Hepatic stellate cell (primary cell): ENCODE results near the gene CAMTA2.

ENCODE experiments used
- DNase-seq: peaks from one replicate; pipeline ENCODE4 v3.0.0; 2011; ENCODE audit warnings: low spot score

Gene CAMTA2

DNA sequence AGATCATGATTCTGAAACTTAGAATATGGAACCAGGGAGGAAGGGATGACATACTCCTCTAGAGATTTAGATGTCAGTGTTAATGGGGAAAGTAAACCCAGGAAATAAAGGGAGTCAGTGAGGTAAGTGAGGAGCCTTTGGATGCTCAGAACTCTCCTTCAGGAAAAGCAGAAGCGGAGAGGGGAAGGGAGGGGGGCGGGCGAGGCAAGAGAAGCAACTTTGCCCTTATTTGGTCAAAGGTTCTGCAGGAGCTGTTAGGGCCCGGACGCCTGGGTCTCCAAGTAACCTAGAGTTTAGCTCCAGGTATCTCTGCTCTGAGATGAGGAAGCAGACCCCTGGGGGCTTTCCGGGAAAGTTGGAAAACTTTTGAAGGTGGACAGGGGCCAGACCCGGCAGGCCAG is 40.5 kb downstream of the CAMTA2 start:
- DNase-seq, result no peak

DNA sequence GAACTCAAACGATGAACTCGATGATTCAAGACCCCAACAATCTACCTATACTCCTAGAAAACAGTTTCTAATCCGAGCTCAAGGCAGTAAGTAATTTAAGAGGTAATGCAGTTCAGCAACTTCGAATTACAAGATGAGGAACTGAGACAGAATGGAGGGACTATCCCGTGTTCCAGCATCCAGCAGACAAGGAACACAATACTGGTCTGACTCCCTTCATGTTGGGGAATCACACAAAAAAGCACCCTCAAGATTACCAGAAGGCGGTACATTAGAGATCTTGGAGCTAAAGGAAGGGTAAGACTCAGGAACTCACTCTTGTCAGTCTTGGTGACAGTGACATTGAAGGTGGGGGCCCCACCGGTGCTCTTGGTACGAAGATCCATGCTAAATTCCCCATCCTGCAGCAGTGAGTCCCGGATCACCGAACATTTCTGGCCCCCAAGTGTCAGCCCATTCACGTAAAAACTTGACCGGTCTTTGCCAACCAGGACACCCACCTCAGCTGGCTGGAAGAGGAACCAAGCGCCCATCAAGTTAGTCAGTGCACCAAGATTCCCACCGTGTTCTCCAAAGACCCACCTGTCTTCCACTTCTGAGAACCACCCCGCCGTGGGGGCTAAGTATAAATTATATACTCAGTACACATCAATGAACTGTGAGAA is 41.0 kb downstream of the CAMTA2 start:
- no peak for DNase-seq

DNA sequence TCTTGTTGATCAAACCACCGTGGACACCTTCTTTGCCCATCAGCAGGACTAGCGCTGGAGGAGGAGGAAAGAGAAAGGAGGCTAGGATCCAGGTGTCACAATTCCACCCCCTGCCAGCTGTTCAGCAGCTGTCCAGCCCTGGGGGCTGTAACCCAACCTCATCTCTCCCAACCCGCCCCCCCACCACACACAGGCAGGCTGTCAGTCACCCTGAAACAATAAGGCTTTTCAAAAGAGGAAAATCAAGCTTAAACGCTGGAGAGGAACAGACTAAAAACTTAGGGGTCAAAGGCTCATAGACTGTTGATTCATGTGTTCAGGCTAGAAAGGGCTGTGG is 41.6 kb downstream of the CAMTA2 start:
- DNase-seq, result no peak

DNA sequence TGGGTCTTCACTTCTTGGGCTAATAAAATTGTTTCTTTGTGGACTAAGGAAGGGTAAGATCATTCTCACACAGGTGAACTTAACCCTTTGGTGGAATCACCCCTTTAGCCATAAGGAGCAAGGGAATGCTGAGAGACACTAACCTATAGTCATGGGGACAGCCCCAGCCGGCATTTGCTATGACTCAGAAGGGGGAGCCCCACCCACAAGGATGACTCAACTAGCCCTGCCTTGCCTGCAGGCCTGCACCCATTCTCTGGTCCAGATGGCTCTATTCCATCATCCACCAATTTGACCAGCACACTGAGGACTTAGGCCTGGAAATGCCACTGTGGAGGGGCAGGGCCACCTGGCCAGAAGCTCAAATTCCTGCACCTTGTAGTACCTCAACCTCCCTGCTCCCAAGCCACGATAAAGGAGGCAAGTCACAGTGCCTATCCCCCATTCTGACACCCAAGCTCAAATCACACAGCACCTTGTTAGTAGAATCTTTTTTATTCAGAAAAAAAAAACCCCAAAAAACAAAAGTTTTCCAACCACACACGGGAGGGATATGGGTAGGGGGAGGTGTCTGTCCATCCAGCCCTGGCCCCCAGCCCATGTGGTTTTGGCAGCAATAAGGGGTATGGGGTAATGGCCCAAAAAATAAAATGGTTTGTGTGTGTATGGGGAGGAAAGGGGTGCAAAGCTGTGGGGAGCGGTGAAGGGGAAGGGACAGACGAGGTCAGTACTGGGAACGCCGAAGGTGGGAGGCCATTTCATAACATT is 42.1 kb downstream of the CAMTA2 start:
- peak; percentile 97 for DNase-seq

DNA sequence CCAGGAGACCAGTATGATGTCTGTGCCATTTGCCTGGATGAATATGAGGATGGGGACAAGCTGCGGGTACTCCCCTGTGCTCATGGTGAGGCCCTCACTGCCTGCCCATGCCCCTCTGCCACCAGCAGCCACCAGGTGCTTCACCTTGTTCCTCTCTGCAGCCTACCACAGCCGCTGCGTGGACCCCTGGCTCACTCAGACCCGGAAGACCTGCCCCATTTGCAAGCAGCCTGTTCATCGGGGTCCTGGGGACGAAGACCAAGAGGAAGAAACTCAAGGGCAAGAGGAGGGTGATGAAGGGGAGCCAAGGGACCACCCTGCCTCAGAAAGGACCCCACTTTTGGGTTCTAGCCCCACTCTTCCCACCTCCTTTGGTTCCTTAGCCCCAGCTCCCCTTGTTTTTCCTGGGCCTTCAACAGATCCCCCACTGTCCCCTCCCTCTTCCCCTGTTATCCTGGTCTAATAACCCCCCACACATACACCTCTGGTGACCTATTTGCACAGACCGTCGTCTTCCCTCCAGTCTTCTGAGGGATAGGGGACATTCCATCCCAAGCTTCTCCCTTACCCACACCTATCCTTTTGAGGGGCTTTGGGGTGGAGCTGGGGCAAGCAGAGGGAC is 42.8 kb downstream of the CAMTA2 start:
- DNase-seq, result no peak

DNA sequence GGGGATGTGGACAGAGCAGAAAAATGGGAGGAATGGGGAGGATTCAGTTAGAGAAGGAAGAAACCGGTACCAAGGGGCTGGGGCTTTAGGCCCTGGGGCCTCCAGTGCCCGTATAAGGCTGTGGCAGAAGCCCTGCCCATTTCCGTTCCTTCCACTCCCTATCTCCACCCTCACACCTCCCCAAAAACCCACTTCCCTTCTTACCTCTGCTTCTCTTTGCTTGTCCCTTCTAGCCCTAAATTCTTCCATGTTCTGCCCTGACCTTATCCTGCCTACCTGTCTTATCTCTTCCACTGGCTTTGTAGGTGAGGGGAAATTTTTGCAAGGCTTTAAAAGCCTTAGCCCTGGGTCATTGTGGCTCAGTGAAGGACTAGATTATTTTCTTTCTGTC is 43.3 kb downstream of the CAMTA2 start:
- DNase-seq, result no peak

DNA sequence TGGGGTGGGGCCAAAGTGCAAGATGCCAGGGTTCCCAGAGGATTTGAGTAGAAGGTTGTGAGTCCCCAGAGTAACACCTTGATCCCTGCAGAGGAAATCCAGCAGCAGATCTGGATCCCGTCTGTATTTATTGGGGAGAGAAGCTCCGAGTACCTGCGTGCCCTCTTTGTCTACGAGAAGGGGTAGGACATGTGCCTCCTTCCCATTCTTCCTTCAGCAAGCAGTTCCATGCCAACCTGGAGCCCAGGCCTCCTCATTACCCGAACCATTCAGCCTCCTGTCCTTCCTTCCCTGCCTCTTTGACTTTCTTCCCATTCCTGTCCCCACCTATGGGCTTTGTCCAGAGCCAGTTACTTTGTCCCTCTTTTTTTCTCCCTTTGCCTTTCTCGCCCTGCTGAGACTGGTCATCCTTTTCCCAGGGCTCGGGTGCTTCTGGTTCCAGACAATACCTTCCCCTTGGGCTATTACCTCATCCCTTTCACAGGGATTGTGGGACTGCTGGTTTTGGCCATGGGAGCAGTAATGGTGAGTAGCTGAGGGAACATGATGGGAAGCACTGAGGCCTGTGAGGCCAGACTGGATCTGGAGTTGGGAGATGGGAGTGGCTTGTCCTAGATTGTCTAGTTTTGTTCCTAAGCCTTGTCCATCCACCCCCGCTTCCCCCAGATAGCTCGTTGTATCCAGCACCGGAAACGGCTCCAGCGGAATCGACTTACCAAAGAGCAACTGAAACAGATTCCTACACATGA is 44.5 kb downstream of the CAMTA2 start:
- no peak for DNase-seq

DNA sequence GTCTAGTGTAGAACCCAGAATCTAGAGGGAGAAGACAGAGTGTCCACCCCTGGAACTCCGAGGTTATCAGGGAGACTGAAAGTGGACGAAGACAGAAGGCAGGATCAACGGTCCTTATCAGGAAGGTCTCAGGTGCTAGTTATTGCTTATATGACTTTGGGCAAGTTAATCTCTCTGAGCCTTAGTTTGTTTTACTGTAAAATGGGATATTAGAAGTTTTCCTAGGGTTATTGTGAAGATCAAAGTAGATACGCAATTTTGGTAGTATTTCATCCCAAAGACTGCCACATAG is 46.2 kb downstream of the CAMTA2 start:
- no peak for DNase-seq

DNA sequence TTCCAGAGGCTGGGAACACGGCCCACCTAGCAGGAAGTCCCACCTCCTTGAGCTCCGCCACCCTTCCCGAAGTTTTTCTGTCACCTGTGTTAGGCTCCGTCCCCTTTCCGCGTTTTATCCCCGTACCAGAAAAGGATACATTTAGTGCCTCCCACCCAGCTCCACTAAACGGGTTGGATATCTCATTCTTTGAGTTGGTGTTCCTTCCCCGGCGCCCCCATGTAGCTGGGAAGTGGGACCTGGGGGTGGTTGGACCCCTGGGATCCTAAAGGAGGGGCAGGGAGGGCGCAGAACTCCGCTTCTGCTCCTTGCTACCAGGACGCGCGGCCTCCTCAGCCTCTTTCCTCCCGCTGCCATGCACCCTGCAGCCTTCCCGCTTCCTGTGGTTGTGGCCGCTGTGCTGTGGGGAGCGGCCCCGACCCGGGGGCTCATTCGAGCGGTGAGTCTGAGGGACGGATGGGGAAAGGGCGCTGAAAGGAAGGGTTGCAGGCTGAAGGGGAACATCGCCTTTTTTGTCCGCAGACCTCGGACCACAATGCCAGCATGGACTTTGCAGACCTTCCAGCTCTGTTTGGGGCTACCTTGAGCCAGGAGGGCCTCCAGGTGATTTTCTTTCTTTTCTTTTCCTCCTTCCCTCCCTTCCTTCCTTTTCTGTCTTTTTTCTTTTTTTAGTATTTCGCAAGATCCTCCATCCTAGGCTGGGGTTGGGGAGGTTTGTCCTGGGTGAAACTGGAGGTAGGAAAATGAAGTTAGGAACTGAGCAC is 46.7 kb downstream of the CAMTA2 start:
- peak; percentile 90 for DNase-seq

DNA sequence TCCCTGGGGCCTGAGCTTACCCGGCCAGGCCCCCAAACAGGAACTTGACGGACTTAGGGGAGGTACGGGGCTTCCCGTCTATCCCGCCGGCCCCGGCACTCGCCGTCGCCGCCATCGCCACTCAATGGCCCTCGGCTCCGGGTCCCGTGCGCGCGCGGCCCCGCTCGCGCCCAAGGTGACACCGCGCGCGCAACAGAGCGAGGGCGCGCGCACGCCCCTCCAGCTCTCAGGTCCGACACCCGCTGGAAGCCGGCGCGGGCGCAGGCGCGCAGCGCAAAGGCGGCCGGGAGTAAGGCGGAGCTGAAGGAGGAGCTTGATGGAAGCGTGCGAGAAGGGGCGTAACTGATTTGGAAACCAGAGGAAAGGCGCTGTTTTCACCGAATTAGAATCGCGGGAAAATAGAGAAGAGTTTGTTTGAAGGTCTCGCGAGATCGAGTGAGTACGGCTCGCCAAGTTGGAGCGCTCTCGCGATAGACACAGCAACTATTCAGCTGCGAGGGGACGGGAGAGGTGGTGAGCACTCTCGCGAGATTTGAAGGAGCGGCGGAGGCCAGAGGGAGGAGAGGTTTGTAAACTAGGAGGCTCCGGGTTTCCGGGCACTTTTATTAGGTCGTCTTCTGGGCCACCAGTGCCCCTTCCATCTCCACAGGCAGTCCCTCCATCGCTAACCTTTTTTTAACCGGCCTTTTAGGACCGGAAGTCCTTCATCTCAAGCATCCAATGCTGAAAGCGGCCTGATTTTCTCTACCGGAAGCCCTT is 47.5 kb downstream of the CAMTA2 start, which contains the start of the genes RNF167 and SLC25A11:
RNF167 (plus strand) TSS at position 473 of the 759 bp plus-strand sequence. CDS start 642 bp downstream, outside the sequence.
SLC25A11 (minus strand) TSS at position 251 of the 759 bp plus-strand sequence; CDS start at position 115, 136 bp downstream.
- peak; percentile 98 for DNase-seq

DNA sequence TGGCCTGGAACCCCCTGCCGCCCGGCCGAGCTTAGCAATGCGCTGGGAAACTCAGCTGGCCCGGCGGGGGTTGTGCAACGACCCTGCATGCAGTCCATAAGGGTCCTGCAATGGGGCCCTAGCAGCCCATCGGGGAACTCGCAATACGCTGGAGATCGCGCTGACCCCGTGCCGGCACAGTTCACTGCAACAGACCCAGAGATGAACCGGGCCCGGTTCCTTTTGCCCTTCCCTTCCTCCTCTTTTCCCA is 48.0 kb downstream of the CAMTA2 start:
- no peak for DNase-seq

DNA sequence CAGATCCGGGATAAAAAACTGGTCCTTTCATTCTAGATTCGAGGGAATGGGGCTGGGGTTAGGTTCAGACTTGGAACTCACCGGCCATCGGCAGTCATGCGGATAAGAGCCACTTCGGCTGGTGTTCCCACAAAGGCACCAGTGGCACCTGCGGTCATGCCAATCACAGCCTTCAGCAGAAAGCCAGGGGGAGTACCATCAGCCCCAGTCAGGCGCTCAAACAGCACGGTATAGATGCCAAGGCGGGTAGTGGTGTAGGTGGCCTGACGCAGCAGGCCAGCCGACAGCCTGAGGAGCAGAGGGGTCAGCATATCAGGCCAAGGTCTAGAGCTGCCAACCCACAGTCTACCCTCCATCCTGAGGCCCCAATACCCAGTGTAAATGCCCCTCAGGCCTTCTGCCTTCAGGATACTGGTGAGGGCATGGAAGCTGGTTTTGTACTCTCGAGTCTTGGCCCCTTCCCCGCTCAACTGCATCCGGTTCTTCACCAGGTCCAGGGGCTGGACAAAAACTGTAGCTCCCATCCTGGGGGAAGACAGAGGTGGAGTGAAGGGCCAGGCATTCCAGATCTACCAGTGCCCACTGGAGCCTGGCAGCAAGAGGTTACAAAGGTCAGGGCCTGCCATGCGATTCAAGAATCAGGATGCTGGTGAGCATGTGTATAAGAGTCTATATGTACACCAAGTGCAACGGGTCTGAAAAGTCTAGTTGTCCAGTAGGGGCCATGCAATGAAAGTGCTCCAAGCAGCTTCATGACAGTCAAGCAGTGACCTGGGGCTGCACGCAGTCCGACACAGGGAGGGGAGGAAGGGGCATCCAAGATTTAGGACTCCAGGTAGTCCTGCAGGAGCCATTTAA is 48.6 kb downstream of the CAMTA2 start:
- DNase-seq, result no peak

DNA sequence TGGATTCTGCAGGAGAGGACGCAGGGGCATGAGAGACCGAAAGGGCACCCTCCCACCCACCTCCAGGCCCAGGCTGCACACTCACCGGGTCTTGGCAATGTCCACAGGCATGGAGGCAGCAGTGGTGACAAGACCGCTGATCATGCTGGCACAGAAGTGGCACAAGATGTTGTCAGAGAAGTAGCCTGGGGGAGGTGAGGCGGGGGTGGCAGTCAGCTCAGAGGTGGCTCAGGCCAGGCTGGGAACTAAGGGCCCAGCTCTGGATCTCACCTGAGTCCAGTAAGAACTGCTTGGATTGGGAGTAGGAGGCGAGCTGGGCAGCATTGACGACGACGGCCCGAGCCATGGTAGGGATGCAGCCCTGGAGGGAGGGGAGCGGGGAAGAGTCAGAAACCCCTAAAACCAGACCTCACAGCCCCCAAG is 49.4 kb downstream of the CAMTA2 start:
- no peak for DNase-seq

DNA sequence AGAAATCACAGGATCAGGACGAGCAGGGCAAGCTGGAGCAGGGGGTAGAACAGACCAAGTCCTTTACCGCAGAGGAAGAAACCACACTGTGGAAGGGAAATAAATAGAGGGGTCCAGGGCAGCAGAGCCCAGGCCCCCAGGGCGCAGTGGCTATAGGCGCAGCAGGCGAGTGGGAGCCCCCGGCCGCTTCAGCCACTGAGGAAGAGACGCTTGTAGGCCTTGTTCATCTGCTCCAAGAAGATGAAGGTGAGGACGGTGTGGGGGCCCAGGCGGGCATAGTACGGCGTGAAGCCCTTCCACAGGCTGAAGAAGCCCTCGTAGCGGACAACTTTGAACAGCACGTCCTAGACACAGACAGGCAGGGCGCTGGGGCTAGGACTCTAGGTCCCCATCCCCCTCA is 49.9 kb downstream of the CAMTA2 start:
- DNase-seq, result no peak

DNA sequence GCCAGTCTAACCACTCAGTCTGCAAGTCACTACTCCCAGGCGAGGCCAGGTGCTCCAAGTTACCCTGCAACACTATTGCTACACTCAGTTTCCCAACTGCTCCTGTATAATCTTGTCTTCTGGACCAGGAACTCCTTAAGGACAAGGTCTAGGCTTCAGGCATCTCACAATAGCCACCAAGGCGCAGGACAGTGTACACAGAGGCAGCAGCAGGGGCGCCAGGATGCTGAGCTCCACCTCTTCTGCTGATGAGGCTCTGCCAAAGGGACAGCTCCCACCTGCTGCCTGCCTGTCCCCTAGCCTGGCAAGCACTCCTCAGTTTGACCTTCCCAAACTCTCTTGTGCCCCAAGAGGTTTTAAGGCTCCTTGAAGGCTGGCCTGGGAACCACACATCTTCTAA is 51.0 kb downstream of the CAMTA2 start:
- DNase-seq, result no peak

DNA sequence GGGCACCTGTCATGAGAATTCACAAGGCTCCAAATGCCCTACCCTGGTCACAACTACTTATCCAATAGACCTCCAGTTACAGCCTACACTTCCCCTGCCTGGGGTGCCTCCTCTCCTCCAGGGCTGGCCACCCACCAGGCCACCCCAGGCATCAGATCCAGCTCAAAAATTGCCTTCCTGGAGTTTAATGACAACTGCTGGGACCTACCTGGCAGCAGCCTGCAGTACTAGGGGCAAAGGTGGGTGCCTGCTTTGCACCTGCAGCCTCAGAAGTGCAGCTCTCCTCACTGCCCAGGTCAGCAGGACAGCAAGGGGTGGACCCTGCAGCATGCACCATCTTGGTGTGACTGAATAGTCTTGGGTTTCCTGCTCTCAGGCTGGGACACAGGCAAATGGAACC is 51.8 kb downstream of the CAMTA2 start:
- DNase-seq, result no peak

DNA sequence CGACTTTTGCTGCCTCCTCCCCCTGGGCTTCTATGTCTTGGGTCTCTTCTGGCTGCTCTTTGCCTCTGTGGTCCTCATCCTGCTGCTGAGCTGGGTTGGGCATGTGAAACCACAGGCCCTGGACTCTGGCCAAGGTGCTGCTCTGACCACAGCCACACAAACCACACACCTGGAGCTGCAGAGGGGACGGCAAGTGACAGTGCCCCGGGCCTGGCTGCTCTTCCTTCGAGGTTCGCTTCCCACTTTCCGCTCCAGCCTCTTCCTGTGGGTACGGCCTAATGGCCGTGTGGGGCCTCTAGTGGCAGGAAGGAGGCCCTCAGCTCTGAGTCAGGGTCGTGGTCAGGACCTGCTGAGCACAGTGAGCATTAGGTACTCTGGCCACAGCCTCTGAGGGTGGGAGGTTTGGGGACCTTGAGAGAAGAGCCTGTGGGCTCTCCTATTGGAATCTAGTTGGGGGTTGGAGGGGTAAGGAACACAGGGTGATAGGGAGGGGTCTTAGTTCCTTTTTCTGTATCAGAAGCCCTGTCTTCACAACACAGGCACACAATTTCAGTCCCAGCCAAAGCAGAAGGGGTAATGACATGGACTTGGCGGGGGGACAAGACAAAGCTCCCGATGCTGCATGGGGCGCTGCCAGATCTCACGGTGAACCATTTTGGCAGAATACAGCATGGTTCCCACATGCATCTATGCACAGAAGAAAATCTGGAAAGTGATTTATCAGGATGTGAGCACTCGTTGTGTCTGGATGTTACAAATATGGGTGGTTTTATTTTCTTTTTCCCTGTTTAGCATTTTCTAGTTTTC is 53.1 kb downstream of the CAMTA2 start:
- peak; percentile 70 for DNase-seq

DNA sequence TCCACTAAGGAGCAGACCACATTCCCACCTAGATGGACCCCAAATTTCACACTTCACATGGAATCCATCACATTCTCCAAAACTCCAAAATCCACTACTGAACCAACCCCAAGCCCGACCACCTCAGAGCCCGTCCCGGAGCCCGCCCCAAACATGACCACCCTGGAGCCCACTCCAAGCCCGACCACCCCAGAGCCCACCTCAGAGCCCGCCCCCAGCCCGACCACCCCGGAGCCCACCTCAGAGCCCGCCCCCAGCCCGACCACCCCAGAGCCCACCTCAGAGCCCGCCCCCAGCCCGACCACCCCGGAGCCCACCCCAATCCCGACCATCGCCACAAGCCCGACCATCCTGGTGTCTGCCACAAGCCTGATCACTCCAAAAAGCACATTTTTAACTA is 53.8 kb downstream of the CAMTA2 start:
- DNase-seq, result no peak

DNA sequence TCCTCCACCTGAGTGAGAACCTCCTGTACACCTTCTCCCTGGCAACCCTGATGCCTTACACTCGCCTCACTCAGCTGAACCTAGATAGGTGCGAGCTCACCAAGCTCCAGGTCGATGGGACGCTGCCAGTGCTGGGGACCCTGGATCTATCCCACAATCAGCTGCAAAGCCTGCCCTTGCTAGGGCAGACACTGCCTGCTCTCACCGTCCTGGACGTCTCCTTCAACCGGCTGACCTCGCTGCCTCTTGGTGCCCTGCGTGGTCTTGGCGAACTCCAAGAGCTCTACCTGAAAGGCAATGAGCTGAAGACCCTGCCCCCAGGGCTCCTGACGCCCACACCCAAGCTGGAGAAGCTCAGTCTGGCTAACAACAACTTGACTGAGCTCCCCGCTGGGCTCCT is 54.7 kb downstream of the CAMTA2 start:
- DNase-seq, result no peak

DNA sequence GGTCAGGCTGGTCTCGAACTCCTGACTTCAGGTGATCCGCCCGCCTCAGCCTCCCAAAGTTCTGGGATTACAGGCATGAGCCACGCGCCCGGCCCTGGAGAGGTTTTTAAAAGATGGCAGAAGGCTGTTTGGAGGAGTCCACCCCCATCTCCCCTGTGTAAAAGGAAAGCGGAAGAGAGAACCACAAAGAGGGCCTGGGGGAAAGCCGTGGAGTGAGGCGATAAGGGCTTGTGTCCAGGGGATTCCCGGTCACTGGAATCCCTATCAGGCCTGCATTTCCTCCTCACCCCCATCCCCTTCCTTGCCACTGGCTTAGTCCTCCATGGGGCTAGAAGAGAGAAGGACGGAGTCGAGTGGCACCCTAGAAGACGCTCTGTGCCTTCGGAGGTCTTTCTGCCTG is 55.5 kb downstream of the CAMTA2 start, which contains the start of gene GP1BA:
GP1BA (plus strand) TSS at position 315 of the 400 bp plus-strand sequence. CDS start 328 bp downstream, outside the sequence.
- no peak for DNase-seq
